ENCODE measurements around the gene LAMC1. TPM values are rescaled to one million over a fixed set of nuclear protein-coding genes. Genes with fewer than 3 reads are reported as not detected.
"Not testable (repeated sequence)": the region's sequence is repeated elsewhere in the genome, so short reads cannot be mapped to it uniquely, and the experiment has no call there.

The LAMC1 gene
- total RNA-seq, 4 donors from 2014 or later = 58.3 to 124 (median 77.6) TPM

GRCh38 chr1:183058851-183059502 is 35.8 kb downstream of the LAMC1 start:
- Histone ChIP-seq H3K4me1 (peaks cover 33% of the 10 kb centered on the region), H3K9me3 (no peaks in the 10 kb centered on the region), H3K27me3 (no peaks in the 10 kb centered on the region), H3K36me3 (no peaks in the 10 kb centered on the region), H3K27ac (no peak overlapping the region), H3K4me3 (no peak overlapping the region)
- no peak for DNase-seq (ENCODE audit: low spot score in 2 of 2)
- 54% methylated on average over 2 of the region's 2 CpGs for WGBS
- TF ChIP-seq POLR2AphosphoS5 (IDR thresholded peaks at IDR 0.05) (no peak), POLR2A (IDR thresholded peaks at IDR 0.05) (no peak), EP300 (IDR thresholded peaks at IDR 0.05) (no peak), CTCF (IDR thresholded peaks at IDR 0.05) (no peak)

GRCh38 chr1:183061194-183061593 is 38.0 kb downstream of the LAMC1 start:
- Histone ChIP-seq H3K27ac (peak overlapping the region; percentile 74), H3K9me3 (no peaks in the 10 kb centered on the region), H3K27me3 (no peaks in the 10 kb centered on the region), H3K36me3 (no peaks in the 10 kb centered on the region), H3K4me3 (no peak overlapping the region), H3K4me1 (peaks cover 33% of the 10 kb centered on the region)
- DNase-seq (ENCODE audit: low spot score in 2 of 2) = no peak
- TF ChIP-seq POLR2A (IDR thresholded peaks at IDR 0.05) = no peak
- TF ChIP-seq CTCF (IDR thresholded peaks at IDR 0.05) = no peak
- TF ChIP-seq POLR2AphosphoS5 (IDR thresholded peaks at IDR 0.05) = no peak

GRCh38 chr1:183063349-183063748 is 40.1 kb downstream of the LAMC1 start:
- Histone ChIP-seq H3K36me3 (no peaks in the 10 kb centered on the region), H3K27ac (no peak overlapping the region), H3K4me1 (peaks cover 33% of the 10 kb centered on the region), H3K9me3 (no peaks in the 10 kb centered on the region), H3K27me3 (no peaks in the 10 kb centered on the region), H3K4me3 (no peak overlapping the region)
- WGBS = 61% methylated on average over 1 of the region's 1 CpG
- TF ChIP-seq CTCF (IDR thresholded peaks at IDR 0.05) = no peak
- no peak for TF ChIP-seq EP300 (IDR thresholded peaks at IDR 0.05)
- TF ChIP-seq POLR2A (IDR thresholded peaks at IDR 0.05) = no peak
- TF ChIP-seq POLR2AphosphoS5 (IDR thresholded peaks at IDR 0.05) = no peak
- DNase-seq (ENCODE audit: low spot score in 2 of 2) = no peak

- H3K4me1 ChIP-seq = peaks cover 27% of the 10 kb centered on the region
Observed at GRCh38 chr1:183065168-183065706, 42.0 kb downstream of the LAMC1 start.

GRCh38 chr1:183066432-183066831 is 43.2 kb downstream of the LAMC1 start:
- not testable (repeated sequence) for H3K36me3 ChIP-seq; DNase-seq (ENCODE audit: low spot score in 2 of 2); H3K27ac ChIP-seq; H3K27me3 ChIP-seq; H3K9me3 ChIP-seq; H3K4me3 ChIP-seq
- WGBS = 72% methylated on average over 2 of the region's 2 CpGs
- peaks cover 24% of the 10 kb centered on the region for H3K4me1 ChIP-seq

More at GRCh38 chr1:183065168-183065706, 42.0 kb downstream of the LAMC1 start:
- H3K27me3 ChIP-seq = no peaks in the 10 kb centered on the region
- DNase-seq (ENCODE audit: low spot score in 2 of 2) = no peak
- H3K9me3 ChIP-seq = no peaks in the 10 kb centered on the region
- 83% methylated on average over 6 of the region's 6 CpGs for WGBS
- no peak overlapping the region for H3K27ac ChIP-seq
- TF ChIP-seq CTCF (IDR thresholded peaks at IDR 0.05) = no peak
- no peak for TF ChIP-seq POLR2AphosphoS5 (IDR thresholded peaks at IDR 0.05)
- TF ChIP-seq EP300 (IDR thresholded peaks at IDR 0.05) = no peak
- TF ChIP-seq POLR2A (IDR thresholded peaks at IDR 0.05) = no peak
- H3K36me3 ChIP-seq = no peaks in the 10 kb centered on the region
- no peak overlapping the region for H3K4me3 ChIP-seq
